Measurements from ENCODE around the gene CHRM1. TPM values are rescaled to one million over a fixed set of nuclear protein-coding genes. Genes with fewer than 3 reads are reported as not detected.

CHRM1 gene
- total RNA-seq, 4 donors from 2014 or later, result not detected

- no peaks in the 10 kb centered on the region for H3K9me3 ChIP-seq
- no peak overlapping the region for H3K4me3 ChIP-seq
- no peak overlapping the region for H3K27ac ChIP-seq
- WGBS, 2 donors, result 85 to 97% methylated on average over 3 of the region's 3 CpGs
- H3K36me3 ChIP-seq, result no peaks in the 10 kb centered on the region
- H3K4me1 ChIP-seq, result peaks cover 0 to 15% (median 8%) of the 10 kb centered on the region in 4 donors
- DNase-seq (ENCODE audit: low spot score in 2 of 2), result no peak
- H3K27me3 ChIP-seq, result no peaks in the 10 kb centered on the region
- TF ChIP-seq EP300 (IDR thresholded peaks at IDR 0.05) (no peak), CTCF (IDR thresholded peaks at IDR 0.05) (no peak), POLR2A (IDR thresholded peaks at IDR 0.05) (no peak)
Observed at GRCh38 chr11:62912268-62912667, 8.9 kb downstream of the CHRM1 start.

DNA sequence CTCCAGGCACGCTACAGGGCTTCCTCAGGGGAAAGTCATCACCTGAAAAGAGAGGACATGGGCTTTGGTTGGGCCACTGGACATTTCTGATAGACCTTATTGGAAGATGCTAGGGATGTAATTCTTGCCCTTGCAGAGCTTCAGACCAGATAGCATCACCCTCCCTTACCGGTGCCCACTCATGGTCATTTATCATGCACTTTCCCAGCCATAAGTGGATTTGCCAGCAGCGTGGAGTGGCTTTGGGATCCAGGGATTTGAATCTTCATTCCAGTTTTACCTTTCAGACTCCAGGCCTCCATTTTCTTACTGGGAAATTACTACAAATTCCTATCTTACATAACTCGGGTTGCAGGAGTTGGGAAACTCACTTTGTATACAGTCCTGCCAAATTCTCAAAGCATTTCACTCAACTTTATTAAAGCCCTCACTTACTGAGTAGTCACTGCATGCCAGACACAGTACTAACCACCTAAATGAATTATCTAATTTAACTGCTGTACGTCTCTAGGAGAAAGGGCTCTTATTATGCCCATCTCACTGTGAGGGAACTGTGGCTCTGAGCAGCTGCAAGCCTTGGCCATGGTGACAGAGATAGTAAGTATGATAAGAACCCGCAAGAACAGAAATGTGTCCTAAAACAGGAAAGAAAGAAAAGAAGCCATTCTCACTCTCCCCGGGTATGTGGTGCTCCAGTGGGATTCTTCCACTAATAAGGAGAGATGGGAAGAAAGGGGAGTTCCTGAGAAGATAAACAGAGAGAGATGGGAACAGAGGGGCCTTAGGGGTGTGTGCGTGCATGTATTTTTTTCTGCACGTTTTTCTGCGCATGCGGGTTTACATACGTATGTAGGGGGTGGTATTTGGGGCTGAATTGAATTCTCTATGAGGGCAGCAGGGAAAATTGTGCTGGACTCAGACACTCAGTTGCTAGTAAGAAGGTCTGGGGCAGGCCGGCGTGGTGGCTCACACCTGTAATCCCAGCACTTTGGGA lies 9.7 kb downstream of the CHRM1 start:
- Histone ChIP-seq H3K4me1 (peaks cover 0 to 16% (median 8%) of the 10 kb centered on the region in 4 donors), H3K9me3 (no peaks in the 10 kb centered on the region), H3K27ac (no peak overlapping the region), H3K4me3 (no peak overlapping the region), H3K36me3 (no peaks in the 10 kb centered on the region), H3K27me3 (no peaks in the 10 kb centered on the region)
- TF ChIP-seq POLR2A (IDR thresholded peaks at IDR 0.05), result no peak
- TF ChIP-seq CTCF (IDR thresholded peaks at IDR 0.05), result no peak
- no peak for TF ChIP-seq EP300 (IDR thresholded peaks at IDR 0.05)
- no peak for DNase-seq (ENCODE audit: low spot score in 2 of 2)
- WGBS, 2 donors, result 85% methylated on average over 14 of the region's 14 CpGs

DNA sequence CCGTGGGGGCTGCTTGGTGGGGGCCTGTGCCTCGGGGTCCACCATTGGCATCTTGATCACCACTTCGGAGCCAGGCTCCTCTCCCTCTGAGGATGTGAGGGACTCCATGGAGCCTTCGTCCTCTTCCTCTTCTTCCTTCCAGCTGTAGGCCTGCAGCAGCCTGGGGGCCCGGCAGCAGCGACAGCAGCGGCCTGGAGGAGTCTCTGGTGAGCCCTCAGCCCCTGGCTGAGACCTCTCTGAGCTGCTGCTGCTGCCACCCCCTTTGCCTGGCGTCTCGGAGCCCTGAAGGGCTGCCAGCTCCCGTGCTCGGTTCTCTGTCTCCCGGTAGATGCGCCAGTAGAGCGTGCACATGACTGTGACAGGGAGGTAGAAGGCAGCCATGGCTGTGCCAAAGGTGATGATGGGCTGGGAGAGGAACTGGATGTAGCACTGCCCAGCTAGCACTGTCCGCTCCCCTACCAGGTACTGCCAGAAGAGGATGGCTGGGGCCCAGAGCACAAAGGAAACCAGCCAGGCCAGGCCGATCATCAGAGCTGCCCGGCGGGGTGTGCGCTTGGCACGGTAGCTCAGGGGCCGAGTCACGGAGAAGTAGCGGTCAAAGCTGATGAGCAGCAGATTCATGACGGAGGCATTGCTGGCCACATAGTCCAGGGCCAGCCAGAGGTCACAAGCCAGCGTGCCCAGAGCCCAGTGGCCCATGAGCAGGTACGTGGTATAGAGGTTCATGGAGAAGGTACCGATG lies 10.9 kb downstream of the CHRM1 start:
- H3K27ac ChIP-seq, result no peak overlapping the region
- TF ChIP-seq POLR2A (IDR thresholded peaks at IDR 0.05) (no peak), CTCF (IDR thresholded peaks at IDR 0.05) (no peak), EP300 (IDR thresholded peaks at IDR 0.05) (no peak)
- no peaks in the 10 kb centered on the region for H3K27me3 ChIP-seq
- no peak for DNase-seq (ENCODE audit: low spot score in 2 of 2)
- H3K4me1 ChIP-seq, result peaks cover 0 to 20% (median 8%) of the 10 kb centered on the region in 4 donors
- H3K4me3 ChIP-seq, result no peak overlapping the region
- 94 to 95% methylated on average over 27 of the region's 27 CpGs for WGBS, 2 donors
- no peaks in the 10 kb centered on the region for H3K36me3 ChIP-seq
- no peaks in the 10 kb centered on the region for H3K9me3 ChIP-seq

DNA sequence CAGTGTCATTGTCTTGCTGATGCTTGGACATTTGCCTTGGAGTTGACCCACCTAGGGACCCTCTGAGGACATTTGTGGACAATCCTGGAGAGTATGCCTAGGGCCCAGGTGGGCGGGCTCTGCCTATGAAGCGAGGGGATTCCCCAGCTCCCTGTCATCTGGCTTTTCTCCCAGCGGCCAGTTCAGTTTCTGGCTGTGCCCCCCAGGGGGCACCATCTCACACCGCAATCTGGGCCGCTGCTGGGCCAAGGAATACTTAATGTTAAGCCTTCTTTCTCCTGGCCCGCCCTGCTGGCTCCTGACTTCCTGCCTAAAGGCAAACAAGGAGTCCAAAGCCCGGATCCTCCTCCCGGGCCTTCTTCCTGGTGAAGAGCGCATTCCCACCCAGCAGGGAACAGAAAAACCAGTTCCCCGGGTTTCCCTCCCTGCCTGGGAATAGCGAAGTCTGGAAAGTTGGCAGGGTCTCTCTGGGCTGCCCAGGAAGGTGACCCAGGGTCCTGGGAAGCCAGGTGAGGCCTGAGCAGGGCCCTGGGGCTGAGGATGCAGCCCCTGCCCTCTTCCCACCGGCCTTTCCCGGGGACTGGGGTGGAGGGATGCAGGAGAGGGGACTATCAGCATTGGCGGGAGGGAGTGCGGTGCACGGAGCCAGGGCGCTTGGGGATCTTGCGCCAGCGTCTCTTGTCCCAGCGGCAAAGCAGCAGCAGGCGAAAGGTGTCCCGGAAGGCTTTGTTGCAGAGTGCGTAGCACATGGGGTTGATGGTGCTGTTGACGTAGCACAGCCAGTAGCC lies 11.9 kb downstream of the CHRM1 start:
- H3K4me3 ChIP-seq, result no peak overlapping the region
- no peaks in the 10 kb centered on the region for H3K9me3 ChIP-seq
- DNase-seq (ENCODE audit: low spot score in 2 of 2), result peak; percentile 25 to 31
- TF ChIP-seq CTCF (IDR thresholded peaks at IDR 0.05), result peak; percentile 21 to 46 (median 40)
- no peak for TF ChIP-seq EP300 (IDR thresholded peaks at IDR 0.05)
- H3K27me3 ChIP-seq, result no peaks in the 10 kb centered on the region
- H3K36me3 ChIP-seq, result no peaks in the 10 kb centered on the region
- peaks cover 0 to 20% (median 8%) of the 10 kb centered on the region in 4 donors for H3K4me1 ChIP-seq
- 51 to 56% methylated on average over 23 to 24 of the region's 24 CpGs for WGBS, 2 donors
- peak overlapping the region in 2 of 4 donors; percentile 11 to 27 for H3K27ac ChIP-seq

Measured in tibial nerve (tissue), 4 donors.